Myocyte (in vitro differentiated cells): ENCODE measurements around the gene CDH4. TPM values are rescaled to one million over a fixed set of nuclear protein-coding genes. Genes with fewer than 3 reads are reported as not detected.

Source experiments
- DNase-seq: peaks from one replicate; pipeline ENCODE4 v3.0.0-alpha.2; 2012; ENCODE audit warnings: low read depth
- total RNA-seq: library from RNA; depleted of rRNA; stranded (reverse); fragments of >200 nt; gene quantifications from 2 replicates; pipeline ENCODE4 v1.2.3, GENCODE V29; 2014

CDH4 gene
- total RNA-seq, 1 donor from 2014 or later: 0.45 TPM

DNA sequence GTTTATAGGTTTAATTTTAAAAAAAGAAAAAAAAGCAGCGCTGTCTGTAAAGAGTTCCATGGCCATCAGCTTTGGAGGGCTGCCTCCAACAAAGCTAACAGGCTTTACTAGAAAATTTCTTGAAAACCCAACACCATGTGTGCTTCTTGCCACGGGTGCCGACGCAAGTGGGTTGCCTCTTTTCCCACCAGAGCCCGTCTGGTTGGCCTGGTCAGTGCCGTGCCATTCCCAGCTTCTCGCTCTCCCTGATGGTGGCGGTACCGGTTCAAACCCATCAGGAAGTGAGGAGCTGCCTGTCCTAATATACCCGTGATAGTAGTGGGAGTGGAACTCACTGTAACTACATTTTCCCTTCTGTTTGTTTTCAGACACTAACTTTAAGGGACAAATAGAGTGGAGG is 73.7 kb downstream of the CDH4 start:
- DNase-seq: no peak

DNA sequence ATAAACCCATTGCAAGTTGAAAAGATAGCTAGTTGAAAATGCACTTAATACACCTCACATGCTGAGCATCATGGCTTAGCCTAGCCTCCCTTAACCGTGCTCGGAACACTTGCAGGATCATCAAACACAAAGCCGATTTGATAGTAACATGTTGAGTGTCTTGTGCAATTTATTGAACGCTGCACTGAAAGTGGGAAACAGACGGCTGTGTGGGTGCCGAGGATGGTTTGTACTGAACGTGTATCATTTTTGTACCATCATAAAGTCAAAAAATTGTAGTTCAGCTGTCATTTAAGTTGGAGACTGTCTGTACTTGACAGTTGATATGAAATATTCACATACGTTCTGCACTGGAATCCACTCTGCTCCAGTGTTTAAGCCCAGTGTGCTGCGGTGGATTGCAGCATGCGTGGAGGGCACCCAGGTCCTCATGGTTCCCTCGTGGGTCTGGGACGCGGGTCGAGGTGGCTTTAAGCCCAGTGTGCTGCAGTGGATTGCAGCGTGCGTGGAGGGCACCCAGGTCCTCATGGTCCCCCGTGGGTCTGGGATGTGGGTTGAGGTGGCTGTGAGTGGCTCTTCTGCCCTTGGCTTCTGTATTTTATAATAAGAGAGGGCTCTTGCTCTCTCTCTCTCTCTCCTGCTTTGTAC is 77.0 kb downstream of the CDH4 start:
- no peak for DNase-seq

DNA sequence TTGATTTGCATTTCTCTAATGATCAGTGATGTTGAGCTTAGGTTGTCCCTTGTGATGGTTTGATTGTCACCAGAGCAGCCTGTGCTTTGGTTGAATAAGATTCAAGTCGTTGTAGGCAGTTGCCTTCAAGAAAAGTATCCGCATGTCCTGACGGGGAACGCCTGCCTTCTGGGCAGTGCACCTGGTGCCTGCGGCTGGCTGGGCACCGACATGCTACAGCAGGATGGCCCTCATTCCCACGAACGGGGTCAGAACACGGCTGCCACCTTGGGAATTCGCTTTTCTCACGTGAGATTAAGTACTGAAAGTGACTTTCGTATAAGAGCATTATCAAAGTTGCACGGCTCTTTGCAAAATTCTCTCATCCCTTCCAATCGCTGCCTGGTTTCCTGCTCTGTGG is 78.4 kb downstream of the CDH4 start:
- no peak for DNase-seq

DNA sequence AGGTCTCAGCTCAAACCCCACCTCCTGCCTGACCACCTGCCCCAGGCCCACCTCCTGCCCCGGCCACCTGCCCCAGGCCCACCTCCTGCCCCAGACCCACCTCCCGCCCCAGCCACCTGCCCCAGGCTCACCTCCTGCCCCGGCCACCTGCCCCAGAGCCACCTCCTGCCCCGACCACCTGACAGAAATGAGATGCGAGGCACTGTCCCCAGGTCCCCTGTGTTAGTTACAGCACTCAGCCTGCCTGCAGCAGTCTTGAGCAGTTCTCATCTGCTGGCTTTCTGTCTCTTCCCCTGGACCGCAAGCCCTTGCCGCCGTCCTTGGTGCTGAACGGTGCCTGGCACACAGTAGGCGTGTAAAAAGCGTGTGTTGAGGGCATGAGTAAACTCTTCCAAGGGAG is 79.5 kb downstream of the CDH4 start:
- DNase-seq: no peak

DNA sequence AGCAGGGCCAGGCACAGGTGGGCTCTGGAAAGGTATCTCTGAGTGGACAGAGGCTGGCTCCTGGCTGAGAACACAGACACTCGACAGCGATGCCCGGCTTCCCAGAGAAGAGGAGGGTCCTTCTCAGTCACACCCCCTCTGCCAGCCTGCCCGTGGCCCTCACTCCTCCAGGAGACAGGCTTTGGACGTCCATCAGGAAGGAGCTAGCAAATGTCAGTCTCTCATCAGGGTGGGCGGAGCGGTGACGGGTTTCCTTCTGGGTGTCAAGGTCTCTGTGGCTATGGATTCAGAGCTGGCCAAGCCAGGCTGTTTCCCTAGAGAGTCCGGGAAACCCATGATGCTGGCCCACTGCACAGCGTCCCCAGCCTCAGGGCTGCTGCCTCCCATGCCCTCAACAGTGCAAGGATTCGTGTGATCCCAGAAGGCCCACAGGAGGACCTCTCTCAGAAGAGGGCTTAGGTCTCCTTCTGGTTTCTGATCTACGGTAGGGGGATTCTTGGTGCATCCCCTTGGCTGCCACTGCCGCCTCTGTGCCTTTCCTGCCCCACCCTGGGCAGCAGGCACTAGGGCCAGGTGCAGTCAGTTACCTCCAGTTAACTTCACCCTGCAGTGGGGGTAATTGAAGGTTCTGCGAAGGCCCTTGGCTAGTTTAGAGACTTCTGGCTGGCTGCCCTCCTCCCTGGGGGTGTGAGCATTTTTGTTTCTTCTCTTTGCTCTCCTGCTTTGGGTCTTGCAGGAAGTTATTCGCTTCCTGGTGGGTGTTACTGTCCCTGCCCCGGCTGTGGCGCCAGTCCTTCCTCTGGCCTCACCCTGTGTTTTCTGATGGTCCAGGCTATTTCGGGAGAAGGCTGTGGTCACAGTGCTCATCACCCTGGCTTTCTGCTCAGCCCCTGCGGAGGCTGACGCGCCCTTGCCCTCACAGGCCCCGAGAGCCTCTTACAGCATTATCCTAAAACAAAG is 80.2 kb downstream of the CDH4 start:
- DNase-seq: peak; percentile 36

DNA sequence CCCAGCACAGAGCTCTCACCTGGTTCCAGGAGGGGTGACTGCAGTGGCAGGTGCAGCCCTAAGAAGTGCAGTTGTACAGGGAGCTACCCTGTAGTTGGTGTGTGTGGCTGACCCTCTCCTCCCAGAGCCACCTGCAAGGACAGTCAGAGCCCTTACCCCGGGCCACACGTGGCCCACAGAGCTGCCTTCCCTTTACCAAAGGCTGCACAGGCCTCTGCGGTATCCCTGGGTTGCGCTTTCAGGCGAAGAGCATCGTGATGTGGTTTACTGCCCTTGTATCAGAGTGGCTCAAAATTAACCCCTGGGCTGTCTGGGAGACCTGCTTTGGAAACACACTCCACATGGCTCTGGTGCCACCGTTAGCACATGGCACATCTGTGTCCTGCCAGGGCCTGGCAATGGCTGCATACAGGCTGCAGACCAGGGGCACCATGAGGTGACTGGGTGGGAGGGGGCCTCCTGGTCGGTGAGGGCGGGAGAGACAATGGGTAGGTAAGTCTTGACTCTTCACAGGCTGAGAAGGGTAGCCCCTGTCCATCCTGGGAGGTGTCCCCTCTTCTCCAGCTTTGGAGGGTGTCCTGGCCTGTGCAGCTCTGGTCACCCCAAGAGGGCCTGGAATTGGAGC is 81.5 kb downstream of the CDH4 start:
- DNase-seq: no peak

GRCh38 chr20:61340157-61340556 is 88.1 kb downstream of the CDH4 start:
- no peak for DNase-seq

GRCh38 chr20:61341605-61342004 is 89.5 kb downstream of the CDH4 start:
- DNase-seq: no peak

GRCh38 chr20:61343934-61344333 is 91.9 kb downstream of the CDH4 start:
- no peak for DNase-seq

GRCh38 chr20:61345656-61346055 is 93.6 kb downstream of the CDH4 start:
- no peak for DNase-seq

DNA sequence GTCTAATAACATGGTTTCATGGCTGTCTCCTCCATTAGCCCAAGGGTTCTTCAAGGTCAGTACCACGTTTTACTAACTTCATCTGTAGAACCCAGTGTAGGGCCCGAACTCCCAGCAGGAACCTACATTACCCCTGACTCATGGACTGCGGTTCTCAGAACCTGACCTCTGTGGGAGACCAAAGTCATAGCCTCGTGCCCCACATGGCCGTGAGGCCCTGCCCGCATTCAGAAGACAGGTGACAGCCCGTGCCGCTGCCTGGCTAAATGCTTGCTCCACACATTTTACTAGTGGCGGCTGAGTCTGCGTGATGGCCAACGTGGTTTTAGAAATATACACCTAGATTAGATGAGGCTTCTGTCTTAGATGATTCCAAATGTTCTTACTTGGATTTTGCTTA is 94.9 kb downstream of the CDH4 start:
- peak; percentile 26 for DNase-seq

- DNase-seq: peak; percentile 7
Observed at GRCh38 chr20:61347443-61347842, 95.4 kb downstream of the CDH4 start.

- no peak for DNase-seq
Observed at GRCh38 chr20:61349447-61350165, 97.5 kb downstream of the CDH4 start.

DNA sequence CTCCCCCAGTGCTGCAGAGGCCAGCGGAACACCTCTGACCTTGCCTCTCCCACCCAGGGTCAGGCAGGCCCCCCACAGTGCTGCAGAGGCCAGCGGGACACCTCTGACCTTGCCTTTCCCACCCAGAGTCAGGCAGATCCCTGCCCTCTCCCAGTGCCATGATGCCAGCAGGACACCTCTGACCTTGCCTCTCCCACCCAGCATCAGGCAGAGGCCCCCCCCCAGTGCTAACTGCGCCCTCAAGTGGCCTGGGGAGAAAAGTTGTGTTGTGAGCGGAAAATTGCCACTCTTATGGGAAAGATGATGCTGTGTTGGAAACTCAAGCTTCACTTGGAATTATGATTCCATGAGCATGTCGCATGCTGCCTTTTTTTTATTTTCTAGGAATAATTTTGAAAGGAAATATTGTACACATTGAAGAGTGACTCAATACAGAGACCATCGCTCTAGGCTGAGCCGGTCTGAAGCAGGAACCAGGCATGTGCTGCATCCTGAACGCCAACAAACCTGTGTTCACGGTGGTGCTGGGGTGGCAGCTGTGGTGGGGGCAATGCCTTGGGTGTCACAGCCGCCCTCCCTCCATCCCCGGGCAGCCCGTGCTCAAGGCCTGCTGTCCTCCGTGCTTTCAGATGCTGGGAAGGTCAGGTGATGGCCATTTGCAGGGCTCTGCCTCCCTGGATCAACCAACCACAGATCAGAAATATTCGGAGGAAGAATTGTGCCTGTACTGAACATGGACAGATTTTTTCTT is 98.6 kb downstream of the CDH4 start:
- DNase-seq: no peak

DNA sequence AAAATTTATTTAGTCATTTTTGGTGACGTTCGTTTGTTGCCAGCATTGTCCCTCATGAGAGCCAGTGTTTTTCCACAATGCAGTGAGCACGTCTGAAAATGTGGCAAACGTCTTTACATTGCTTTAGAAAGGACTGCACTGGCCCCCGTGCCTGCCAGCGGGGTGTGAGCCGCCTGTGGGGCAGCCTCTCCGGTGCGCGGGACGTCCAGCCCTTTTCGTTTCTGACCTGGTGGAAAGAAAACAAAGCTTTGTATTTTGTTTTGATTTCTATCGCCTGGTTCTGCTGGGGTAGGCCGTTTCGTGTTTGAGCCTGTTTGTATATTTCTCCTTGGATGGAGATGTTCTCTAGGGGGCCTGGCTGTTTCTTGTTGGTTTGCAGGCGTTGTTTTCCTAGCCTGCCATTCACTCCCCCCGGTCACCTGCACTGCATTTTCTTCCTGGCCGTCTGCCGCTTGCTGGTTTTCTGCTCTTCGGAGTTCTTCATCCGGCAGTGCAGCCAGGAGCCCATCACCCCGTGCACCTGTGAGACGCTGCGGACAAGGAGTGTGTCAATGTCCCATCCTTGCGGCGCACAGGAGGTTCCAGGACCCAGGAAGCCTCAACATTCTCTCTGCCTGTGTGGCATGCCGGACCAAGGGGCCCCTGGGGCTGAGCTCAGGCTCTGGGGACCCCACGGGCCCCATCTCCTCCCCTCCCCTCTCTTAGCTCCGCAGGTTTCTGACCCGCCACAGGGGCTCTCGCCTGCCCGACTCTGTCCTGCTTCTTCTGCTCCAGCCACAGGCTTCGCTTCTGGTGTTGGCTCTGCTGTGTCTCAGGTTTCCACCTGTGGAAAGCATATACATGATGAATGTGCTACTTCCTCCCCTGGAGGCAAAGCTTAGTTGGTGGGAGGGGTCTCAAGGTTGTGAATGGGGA is 100.5 kb downstream of the CDH4 start:
- no peak for DNase-seq

DNA sequence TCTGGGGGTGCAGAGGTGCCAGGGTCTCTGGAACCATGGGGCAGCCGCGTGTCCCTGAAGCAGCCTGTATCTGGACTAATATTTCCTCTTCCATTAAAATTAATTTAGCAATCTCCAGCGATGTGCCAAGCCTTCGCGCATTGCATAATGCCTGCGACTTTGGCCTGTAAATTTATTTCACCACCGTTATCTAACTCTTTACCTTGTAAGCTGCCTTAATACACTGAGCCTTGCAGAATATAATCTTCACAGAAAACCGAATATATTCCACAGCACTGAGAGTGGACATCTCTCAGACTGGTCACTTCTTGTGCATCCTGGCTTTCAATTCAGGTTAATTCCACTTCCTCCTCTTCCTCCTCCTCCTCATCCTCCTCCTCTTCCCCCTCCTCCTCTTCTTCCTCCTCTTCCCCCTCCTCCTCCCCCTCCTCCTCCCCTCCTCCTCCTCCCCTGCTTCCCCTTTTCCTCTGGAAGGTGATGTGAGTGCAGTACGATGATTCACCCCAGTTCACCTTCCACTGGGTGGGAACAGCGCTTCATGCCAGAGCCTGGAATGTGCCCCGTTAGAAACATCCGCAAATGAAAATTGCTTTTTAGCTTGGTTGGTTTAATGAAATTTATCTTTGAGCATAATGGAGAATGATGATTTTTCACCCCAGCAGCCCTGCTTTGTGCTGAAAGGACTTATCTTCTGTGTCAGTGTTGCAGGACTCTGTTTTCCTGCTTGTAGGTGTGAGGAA is 101.4 kb downstream of the CDH4 start:
- DNase-seq: no peak

DNA sequence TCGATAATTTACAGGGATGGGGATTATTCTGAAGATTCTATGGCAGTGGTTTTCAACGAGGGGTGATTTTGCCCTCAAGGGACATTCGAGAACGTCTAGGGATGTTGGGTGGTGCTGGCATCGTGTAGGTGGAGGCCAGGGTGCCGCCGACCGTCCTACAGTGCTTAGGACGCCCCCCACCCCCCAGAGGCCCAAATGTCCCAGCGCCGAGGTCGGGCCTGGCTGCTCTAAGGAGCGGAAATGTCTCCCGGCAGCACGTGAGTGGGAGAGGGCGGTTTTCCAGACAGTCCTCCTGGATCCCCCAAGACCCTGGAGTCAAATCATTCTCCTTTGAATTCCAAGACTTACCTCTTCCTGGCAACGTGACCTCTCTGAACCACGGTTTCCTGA is 101.9 kb downstream of the CDH4 start:
- DNase-seq: no peak

GRCh38 chr20:61354501-61354900 is 102.4 kb downstream of the CDH4 start:
- no peak for DNase-seq

DNA sequence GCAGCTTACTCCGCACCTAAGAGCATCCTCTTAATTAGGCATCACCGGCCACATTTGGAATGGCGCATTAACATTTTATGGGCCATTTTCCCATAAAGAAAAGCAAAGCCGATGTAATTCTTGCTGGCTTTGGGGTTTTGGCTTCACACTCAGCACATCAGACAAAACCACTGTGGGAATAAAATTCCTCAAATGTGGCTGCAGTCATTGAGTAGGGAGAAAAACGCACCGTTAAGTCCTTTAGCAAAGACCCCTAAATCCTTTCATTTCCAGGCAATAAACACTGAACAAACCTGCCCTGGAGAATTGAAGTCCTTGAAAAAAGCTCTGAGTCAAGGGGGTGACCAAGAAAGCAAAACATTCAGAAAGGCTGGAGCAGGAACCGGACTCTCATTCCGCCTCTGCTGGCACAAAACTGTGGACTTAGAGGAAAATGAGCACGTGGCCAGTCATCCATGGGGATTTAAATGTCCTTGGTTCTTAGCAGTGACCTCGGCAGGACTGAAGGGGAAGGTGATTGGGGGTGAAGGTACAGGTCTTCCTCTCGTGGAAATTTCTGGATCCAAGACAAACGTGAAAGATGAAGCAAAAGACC is 102.9 kb downstream of the CDH4 start:
- no peak for DNase-seq
